GM19193 (cell line): ENCODE measurements around the gene TMEM61.

ENCODE experiments used
- POLR2A ChIP-seq: IDR thresholded peaks from 4 replicates; pipeline ENCODE4 v1.6.1; 2011; ENCODE audit not compliant: insufficient read depth, insufficient read length; ENCODE audit errors: extremely low read depth

TMEM61 gene

GRCh38 chr1:54952950-54953718 is 27.3 kb upstream of the TMEM61 start:
- no peak for TF ChIP-seq POLR2A

GRCh38 chr1:54953846-54954245 is 26.6 kb upstream of the TMEM61 start:
- no peak for TF ChIP-seq POLR2A

- no peak for TF ChIP-seq POLR2A
These were observed 25.1 kb upstream of the TMEM61 start for GRCh38 chr1:54955359-54955758.

GRCh38 chr1:54956726-54957125 is 23.7 kb upstream of the TMEM61 start:
- TF ChIP-seq POLR2A = no peak

GRCh38 chr1:54959241-54959640 is 21.2 kb upstream of the TMEM61 start:
- TF ChIP-seq POLR2A = no peak

- TF ChIP-seq POLR2A = no peak
These were observed 17.6 kb upstream of the TMEM61 start for GRCh38 chr1:54962612-54963395.

- TF ChIP-seq POLR2A = no peak
These were observed 14.6 kb upstream of the TMEM61 start for GRCh38 chr1:54965624-54966340.

- TF ChIP-seq POLR2A = no peak
These were observed 13.1 kb upstream of the TMEM61 start for GRCh38 chr1:54967372-54967771.

- no peak for TF ChIP-seq POLR2A
These were observed 11.9 kb upstream of the TMEM61 start for GRCh38 chr1:54968551-54968950.

- no peak for TF ChIP-seq POLR2A
These were observed 10.5 kb upstream of the TMEM61 start for GRCh38 chr1:54969879-54970278.

- TF ChIP-seq POLR2A = no peak
These were observed 9.5 kb upstream of the TMEM61 start for GRCh38 chr1:54970901-54971300.

GRCh38 chr1:54971317-54971791 is 9.1 kb upstream of the TMEM61 start:
- no peak for TF ChIP-seq POLR2A

- no peak for TF ChIP-seq POLR2A
These were observed 8.0 kb upstream of the TMEM61 start for GRCh38 chr1:54972436-54972835.

- no peak for TF ChIP-seq POLR2A
These were observed 7.1 kb upstream of the TMEM61 start for GRCh38 chr1:54973205-54973921.
